Keratinocyte (primary cell): ENCODE data around the gene C10orf120. TPM values are rescaled to one million over a fixed set of nuclear protein-coding genes. Genes with fewer than 3 reads are reported as not detected.

ENCODE experiments used
- DNase-seq: peaks from one replicate; pipeline ENCODE4 v3.0.0-alpha.2; 2011; ENCODE audit warnings: low read depth, missing footprints, low spot score
- FAIRE-seq: peaks from 2 replicates; lab custom pipeline; 2011; peaks lifted over from hg19 to GRCh38; lab: Jason Lieb, UNC
- H2AFZ ChIP-seq: 2 replicates; pipeline ENCODE4 v1.6.0; 2012; ENCODE audit warnings: low read length, control low read depth, inconsistent platforms; ENCODE audit not compliant: control insufficient read depth
- H3K27ac ChIP-seq: 2 replicates; pipeline ENCODE4 v1.5.1; 2011; ENCODE audit warnings: low read length; ENCODE audit not compliant: control insufficient read depth, insufficient read depth
- H3K27me3 ChIP-seq: 3 replicates; pipeline ENCODE4 v1.6.0; 2011; ENCODE audit warnings: low read length; ENCODE audit not compliant: control insufficient read depth, insufficient read depth; ENCODE audit errors: extremely low read depth
- H3K36me3 ChIP-seq, 2 experiments: 2 replicates in 1 of 2; 3 replicates in 1 of 2; pipeline ENCODE4 v1.5.1; 2011; ENCODE audit warnings: low read length in 2 of 2, mild to moderate bottlenecking in 1 of 2; ENCODE audit not compliant: control insufficient read depth in 2 of 2, insufficient read depth in 2 of 2; ENCODE audit errors: extremely low read depth in 1 of 2
- H3K4me1 ChIP-seq: 3 replicates; pipeline ENCODE4 v1.5.1; 2011; ENCODE audit warnings: low read length; ENCODE audit not compliant: control insufficient read depth, insufficient read depth; ENCODE audit errors: extremely low read depth
- H3K4me2 ChIP-seq: 3 replicates; pipeline ENCODE4 v1.6.0; 2011; ENCODE audit warnings: low read depth, low read length; ENCODE audit not compliant: control insufficient read depth, insufficient read depth; ENCODE audit errors: extremely low read depth
- H3K4me3 ChIP-seq, 3 experiments: fragments of 200-600 bp in 1 of 3; sonication (generic) in 1 of 3; 2 replicates in 2 of 3; 3 replicates in 1 of 3; pipeline ENCODE4 v1.5.1; 2011 to 2016; ENCODE audit warnings: low read length in 3 of 3, mild to moderate bottlenecking in 3 of 3, control low read depth in 2 of 3, inconsistent platforms in 1 of 3, low read depth in 1 of 3, mixed read lengths in 1 of 3, mixed run types in 1 of 3, moderate library complexity in 1 of 3; ENCODE audit not compliant: control insufficient read depth in 2 of 3, insufficient read depth in 2 of 3; ENCODE audit errors: extremely low read depth in 1 of 3
- H3K79me2 ChIP-seq: 2 replicates; pipeline ENCODE4 v1.6.0; 2012; ENCODE audit warnings: low read length; ENCODE audit not compliant: control insufficient read depth, insufficient read depth
- H3K9ac ChIP-seq: 3 replicates; pipeline ENCODE4 v1.6.0; 2011; ENCODE audit warnings: low read length; ENCODE audit not compliant: control insufficient read depth, insufficient read depth; ENCODE audit errors: extremely low read depth
- H3K9me1 ChIP-seq: 3 replicates; pipeline ENCODE4 v1.6.0; 2011; ENCODE audit warnings: low read length; ENCODE audit not compliant: control insufficient read depth, insufficient read depth; ENCODE audit errors: extremely low read depth
- H3K9me3 ChIP-seq: 2 replicates; pipeline ENCODE4 v1.5.1; 2012; ENCODE audit warnings: low read depth, low read length; ENCODE audit not compliant: control insufficient read depth
- H4K20me1 ChIP-seq: 3 replicates; pipeline ENCODE4 v1.6.0; 2011; ENCODE audit warnings: low read length; ENCODE audit not compliant: control insufficient read depth, insufficient read depth; ENCODE audit errors: extremely low read depth
- EZH2 ChIP-seq: IDR thresholded peaks from one replicate; pipeline ENCODE4 v1.6.1; 2012; ENCODE audit warnings: inconsistent platforms, mild to moderate bottlenecking, low read length, moderate library complexity
- dilution Hi-C: fragments of 300-500 bp; cut with MboI; formaldehyde crosslinking; loops from one replicate; pipeline ENCODE4 v1.7.0; 2020; ENCODE audit warnings: low sequenced_read_pairs; ENCODE audit not compliant: extremely low pct_ligation_motif_present
- polyA plus RNA-seq, 5 experiments: library from polyadenylated mRNA; depleted of rRNA in 3 of 5; stranded (reverse) in 3 of 5; stranded (forward) in 1 of 5; unstranded in 1 of 5; fragments of >200 nt; gene quantifications; 1 replicate in 1 of 5; 2 replicates in 3 of 5; 3 replicates in 1 of 5; pipeline versions ENCODE4 v1.2.1 to v1.2.3, GENCODE V29; 2011 to 2012; ENCODE audit warnings: missing spikeins in 2 of 5, low read depth in 1 of 5, low replicate concordance in 1 of 5
- TF ChIP-seq, protein P1 (sequence below), 3 experiments: IDR thresholded peaks in 1 of 3; conservative IDR thresholded peaks in 1 of 3; optimal IDR thresholded peaks in 1 of 3; 2 replicates in 2 of 3; 3 replicates in 1 of 3; pipeline versions ENCODE3 to v1.5.1; 2011; ENCODE audit warnings: low read length in 3 of 3, mild to moderate bottlenecking in 3 of 3, moderate library complexity in 2 of 3, control low read depth in 1 of 3, inconsistent platforms in 1 of 3; ENCODE audit not compliant: insufficient read depth in 2 of 3; ENCODE audit errors: extremely low read depth in 1 of 3

C10orf120 gene
- polyA plus RNA-seq, 1 donor (not counting 4 experiments of a cell fraction or from before 2014, with no cell fraction given) = not detected

DNA sequence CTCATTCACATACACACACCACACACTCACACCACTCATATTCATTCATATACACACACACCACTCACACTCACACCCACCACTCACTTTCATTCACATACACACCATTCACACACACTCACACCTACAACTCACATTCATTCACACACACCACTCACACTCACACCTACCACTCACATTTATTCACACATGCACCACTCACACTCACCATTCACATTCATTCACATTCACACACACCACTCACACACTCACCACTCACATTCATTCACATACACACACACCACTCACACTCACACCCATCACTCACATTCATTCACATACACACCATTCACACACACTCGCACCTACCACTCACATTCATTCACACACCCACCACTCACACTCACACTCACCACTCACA is 25.4 kb upstream of the C10orf120 start:
- Histone ChIP-seq H3K27me3 (peaks cover 17% of the 10 kb centered on the region), H2AFZ (no peak overlapping the region), H3K9me3 (no peaks in the 10 kb centered on the region), H3K36me3 (no peaks in the 10 kb centered on the region), H3K4me1 (no peaks in the 10 kb centered on the region), H3K4me2 (no peak overlapping the region), H3K9me1 (no peaks in the 10 kb centered on the region), H4K20me1 (no peaks in the 10 kb centered on the region), H3K4me3 (no peak overlapping the region), H3K79me2 (no peaks in the 10 kb centered on the region), H3K9ac (no peak overlapping the region), H3K27ac (no peak overlapping the region)
- TF ChIP-seq, protein P1, sequence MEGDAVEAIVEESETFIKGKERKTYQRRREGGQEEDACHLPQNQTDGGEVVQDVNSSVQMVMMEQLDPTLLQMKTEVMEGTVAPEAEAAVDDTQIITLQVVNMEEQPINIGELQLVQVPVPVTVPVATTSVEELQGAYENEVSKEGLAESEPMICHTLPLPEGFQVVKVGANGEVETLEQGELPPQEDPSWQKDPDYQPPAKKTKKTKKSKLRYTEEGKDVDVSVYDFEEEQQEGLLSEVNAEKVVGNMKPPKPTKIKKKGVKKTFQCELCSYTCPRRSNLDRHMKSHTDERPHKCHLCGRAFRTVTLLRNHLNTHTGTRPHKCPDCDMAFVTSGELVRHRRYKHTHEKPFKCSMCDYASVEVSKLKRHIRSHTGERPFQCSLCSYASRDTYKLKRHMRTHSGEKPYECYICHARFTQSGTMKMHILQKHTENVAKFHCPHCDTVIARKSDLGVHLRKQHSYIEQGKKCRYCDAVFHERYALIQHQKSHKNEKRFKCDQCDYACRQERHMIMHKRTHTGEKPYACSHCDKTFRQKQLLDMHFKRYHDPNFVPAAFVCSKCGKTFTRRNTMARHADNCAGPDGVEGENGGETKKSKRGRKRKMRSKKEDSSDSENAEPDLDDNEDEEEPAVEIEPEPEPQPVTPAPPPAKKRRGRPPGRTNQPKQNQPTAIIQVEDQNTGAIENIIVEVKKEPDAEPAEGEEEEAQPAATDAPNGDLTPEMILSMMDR (optimal IDR thresholded peaks at IDR 0.05 in 1 of 3, IDR thresholded peaks at IDR 0.05 in 1 of 3, conservative IDR thresholded peaks at IDR 0.05 in 1 of 3; ENCODE audit: extremely low read depth in 1 of 3, insufficient read depth in 2 of 3, low read length in 3 of 3) = no peak
- no peak for TF ChIP-seq EZH2
- FAIRE-seq (no peak), DNase-seq (no peak)
- dilution Hi-C loops = no loop called here

DNA sequence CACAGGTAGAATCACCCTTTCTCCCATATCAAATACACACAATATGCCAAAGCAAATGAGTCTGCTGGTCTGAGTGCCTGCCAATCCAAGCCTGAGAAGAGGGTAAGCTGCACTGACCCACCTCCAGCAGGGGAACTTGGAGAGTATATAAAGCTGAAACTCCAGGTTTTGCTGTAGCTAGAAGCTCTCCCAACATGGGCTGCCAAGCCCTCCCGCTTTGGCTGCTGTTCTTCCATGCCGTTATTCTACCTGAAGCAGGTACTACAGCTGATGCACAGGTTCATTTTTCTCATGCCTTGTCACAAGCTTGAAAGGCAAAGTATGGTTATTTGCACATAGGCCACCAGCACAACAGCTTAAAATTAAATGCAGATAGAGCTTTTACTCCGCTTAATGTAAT is 21.5 kb upstream of the C10orf120 start:
- dilution Hi-C loops = loop anchor here (25.0 kb wide), 1 partner anchor 184 kb away; no protein-coding TSS in a partner anchor
- Histone ChIP-seq H3K27ac (no peak overlapping the region), H3K9me1 (peaks cover 2% of the 10 kb centered on the region), H3K4me2 (no peak overlapping the region), H3K79me2 (no peaks in the 10 kb centered on the region), H3K9me3 (no peaks in the 10 kb centered on the region), H4K20me1 (no peaks in the 10 kb centered on the region), H3K27me3 (peaks cover 17% of the 10 kb centered on the region), H3K4me1 (peaks cover 7% of the 10 kb centered on the region), H3K36me3 (no peaks in the 10 kb centered on the region), H3K4me3 (no peak overlapping the region), H2AFZ (no peak overlapping the region), H3K9ac (no peak overlapping the region)
- TF ChIP-seq EZH2 = no peak
- TF ChIP-seq, protein P1 (optimal IDR thresholded peaks at IDR 0.05 in 1 of 3, IDR thresholded peaks at IDR 0.05 in 1 of 3, conservative IDR thresholded peaks at IDR 0.05 in 1 of 3; ENCODE audit: extremely low read depth in 1 of 3, insufficient read depth in 2 of 3, low read length in 3 of 3) = no peak
- no peak for FAIRE-seq
- no peak for DNase-seq
